Mesothelial cell of epicardium (in vitro differentiated cells): Measurements from ENCODE around the gene DUSP28. TPM values are rescaled to one million over a fixed set of nuclear protein-coding genes. Genes with fewer than 3 reads are reported as not detected.
"Not testable (repeated sequence)": the region's sequence is repeated elsewhere in the genome, so short reads cannot be mapped to it uniquely, and the experiment has no call there.

Source experiments
- DNase-seq, 2 experiments: peaks; one replicate each; pipeline ENCODE4 v3.0.0; 2021; ENCODE audit warnings: low spot score in 2 of 2; ENCODE audit not compliant: unreplicated experiment in 2 of 2
- H3K27ac Mint-ChIP-seq: 2 replicates; pipeline ENCODE4 v1.8.0; 2021; ENCODE audit warnings: mixed read lengths
- H3K27me3 Mint-ChIP-seq: 2 replicates; pipeline ENCODE4 v1.8.0; 2021; ENCODE audit warnings: low read depth, mixed read lengths
- H3K36me3 Mint-ChIP-seq: 2 replicates; pipeline ENCODE4 v1.8.0; 2021; ENCODE audit warnings: mixed read lengths
- H3K4me1 Mint-ChIP-seq: 2 replicates; pipeline ENCODE4 v1.8.0; 2021; ENCODE audit warnings: mixed read lengths
- H3K4me3 Mint-ChIP-seq: 2 replicates; pipeline ENCODE4 v1.8.0; 2021; ENCODE audit warnings: mild to moderate bottlenecking, moderate library complexity, mixed read lengths
- H3K9me3 Mint-ChIP-seq: 2 replicates; pipeline ENCODE4 v1.8.0; 2021; ENCODE audit warnings: mixed read lengths
- total RNA-seq: library from RNA; stranded (reverse); gene quantifications from 3 replicates; pipeline ENCODE4 v1.2.1, GENCODE V29; 2021
- TF ChIP-seq, protein P1 (sequence below): fragments of 200-600 bp; sonication (generic); IDR thresholded peaks from one replicate; pipeline ENCODE4 v1.5.0; 2021; ENCODE audit warnings: antibody characterized with exemption; ENCODE audit not compliant: unreplicated experiment

Gene DUSP28
- total RNA-seq, 1 donor from 2014 or later = 6.2 TPM

DNA sequence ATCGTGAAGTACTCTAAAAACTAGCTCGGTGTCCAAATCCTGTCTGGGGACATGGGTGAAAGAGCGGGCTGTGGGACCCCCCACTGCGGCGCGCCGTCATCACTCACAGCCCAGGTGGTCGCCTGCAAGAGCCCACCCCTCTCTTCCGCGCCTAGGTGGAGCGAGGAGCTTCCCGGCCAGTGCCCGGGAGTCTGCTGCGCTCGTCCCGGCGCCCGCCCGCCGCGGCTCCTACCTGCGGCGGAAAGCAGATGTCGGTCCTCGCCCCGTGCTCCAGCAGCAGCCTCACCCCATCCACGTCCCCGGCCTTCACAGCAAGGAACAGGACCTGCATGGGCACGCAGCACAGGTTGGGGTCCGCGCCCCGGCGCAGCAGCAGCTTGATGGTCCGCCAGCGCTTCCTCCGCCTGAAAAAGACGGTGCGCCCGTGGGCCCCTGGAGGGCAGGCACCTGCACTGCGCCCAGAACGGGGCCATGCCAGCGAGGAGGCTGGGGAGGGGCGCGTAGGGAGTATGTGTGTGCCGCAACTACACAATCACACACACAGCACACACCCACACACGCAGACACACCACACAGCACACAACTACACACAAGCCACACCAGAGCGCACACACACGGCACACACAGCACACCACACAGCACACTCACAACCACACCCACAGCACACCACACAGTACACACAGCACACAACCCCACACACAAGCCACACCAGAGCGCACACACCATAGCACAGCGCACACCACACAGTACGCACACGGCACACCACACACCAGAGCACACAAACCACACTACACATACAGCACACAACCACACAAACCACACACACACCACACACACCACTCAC, 39.8 kb upstream of the DUSP28 start:
- Mint-ChIP-seq H3K4me1 (no peaks in the 10 kb centered on the region), H3K27me3 (peaks cover 10% of the 10 kb centered on the region), H3K9me3 (peaks cover 24% of the 10 kb centered on the region), H3K27ac (no peak overlapping the region), H3K36me3 (peaks cover 51% of the 10 kb centered on the region), H3K4me3 (no peak overlapping the region)
- no peak for DNase-seq
- TF ChIP-seq, protein P1, sequence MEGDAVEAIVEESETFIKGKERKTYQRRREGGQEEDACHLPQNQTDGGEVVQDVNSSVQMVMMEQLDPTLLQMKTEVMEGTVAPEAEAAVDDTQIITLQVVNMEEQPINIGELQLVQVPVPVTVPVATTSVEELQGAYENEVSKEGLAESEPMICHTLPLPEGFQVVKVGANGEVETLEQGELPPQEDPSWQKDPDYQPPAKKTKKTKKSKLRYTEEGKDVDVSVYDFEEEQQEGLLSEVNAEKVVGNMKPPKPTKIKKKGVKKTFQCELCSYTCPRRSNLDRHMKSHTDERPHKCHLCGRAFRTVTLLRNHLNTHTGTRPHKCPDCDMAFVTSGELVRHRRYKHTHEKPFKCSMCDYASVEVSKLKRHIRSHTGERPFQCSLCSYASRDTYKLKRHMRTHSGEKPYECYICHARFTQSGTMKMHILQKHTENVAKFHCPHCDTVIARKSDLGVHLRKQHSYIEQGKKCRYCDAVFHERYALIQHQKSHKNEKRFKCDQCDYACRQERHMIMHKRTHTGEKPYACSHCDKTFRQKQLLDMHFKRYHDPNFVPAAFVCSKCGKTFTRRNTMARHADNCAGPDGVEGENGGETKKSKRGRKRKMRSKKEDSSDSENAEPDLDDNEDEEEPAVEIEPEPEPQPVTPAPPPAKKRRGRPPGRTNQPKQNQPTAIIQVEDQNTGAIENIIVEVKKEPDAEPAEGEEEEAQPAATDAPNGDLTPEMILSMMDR = no peak

DNA sequence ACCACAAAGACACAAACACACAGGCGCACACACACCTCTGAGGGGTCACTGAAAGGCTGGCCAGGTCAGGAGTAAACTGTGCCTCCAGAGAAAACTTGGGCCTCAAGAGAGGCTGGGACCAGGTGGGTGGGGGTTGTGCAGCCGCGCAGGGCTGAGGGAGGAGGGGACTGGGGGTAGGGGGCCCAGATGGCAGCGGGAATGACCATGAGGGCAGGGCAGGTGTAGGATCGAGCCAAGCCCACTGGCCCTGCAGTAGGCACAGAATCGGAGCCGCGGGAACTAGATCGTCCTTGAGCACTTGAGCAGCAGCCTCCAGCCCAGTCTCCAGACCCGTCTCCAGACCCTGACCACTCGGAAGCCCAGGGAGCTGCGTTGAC, 39.2 kb upstream of the DUSP28 start:
- H3K4me3 Mint-ChIP-seq = no peak overlapping the region
- H3K9me3 Mint-ChIP-seq = peaks cover 24% of the 10 kb centered on the region
- DNase-seq = no peak
- TF ChIP-seq, protein P1 = no peak
- peaks cover 10% of the 10 kb centered on the region for H3K27me3 Mint-ChIP-seq
- H3K27ac Mint-ChIP-seq = no peak overlapping the region
- H3K36me3 Mint-ChIP-seq = peaks cover 56% of the 10 kb centered on the region
- H3K4me1 Mint-ChIP-seq = no peaks in the 10 kb centered on the region

DNA sequence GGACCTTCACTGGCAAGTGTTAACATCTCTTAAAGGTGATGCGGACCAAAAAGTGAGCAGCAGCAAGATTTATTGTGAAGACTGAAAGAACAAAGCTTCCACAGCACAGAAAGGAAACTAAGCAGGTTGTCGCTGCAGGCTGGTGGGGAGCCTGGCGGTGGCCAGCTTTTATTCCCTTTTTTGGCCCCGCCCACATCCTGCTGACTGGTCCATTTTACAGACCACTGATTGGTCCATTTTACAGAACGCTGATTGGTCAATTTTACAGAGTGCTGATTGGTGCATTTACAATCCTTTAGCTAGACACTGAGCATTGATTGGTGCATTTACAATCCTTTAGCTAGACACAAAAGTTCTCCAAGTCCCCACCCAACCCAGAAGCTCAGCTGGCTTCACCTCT, 38.3 kb upstream of the DUSP28 start:
- H3K27me3 Mint-ChIP-seq = not testable (repeated sequence)

DNA sequence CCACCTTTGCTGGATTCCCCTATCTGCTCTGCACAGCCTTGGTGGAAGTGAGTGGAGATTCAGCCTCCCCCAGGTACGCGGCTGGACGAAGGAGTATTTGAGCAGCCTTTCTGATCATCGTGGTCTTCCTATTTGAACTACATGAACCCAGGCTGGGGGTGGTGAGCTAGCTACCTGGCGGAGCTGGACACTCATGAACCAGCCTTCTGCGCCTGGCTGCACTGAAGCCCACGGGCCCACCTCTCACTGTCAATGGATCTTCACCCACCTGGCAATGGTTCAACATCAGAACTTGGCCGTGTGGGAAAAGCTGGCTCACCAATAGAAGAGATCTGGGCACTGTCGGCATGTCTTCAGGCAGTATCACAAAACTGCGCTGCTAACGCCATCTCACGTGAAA, 37.8 kb upstream of the DUSP28 start:
- H3K4me3 Mint-ChIP-seq = no peak overlapping the region
- H3K9me3 Mint-ChIP-seq = peaks cover 35% of the 10 kb centered on the region
- no peak for DNase-seq
- TF ChIP-seq, protein P1 = no peak
- H3K36me3 Mint-ChIP-seq = peaks cover 68% of the 10 kb centered on the region
- H3K4me1 Mint-ChIP-seq = no peaks in the 10 kb centered on the region
- no peak overlapping the region for H3K27ac Mint-ChIP-seq
- H3K27me3 Mint-ChIP-seq = peaks cover 10% of the 10 kb centered on the region

More for the DNA sequence above, 38.3 kb upstream of the DUSP28 start:
- H3K4me3 Mint-ChIP-seq, H3K4me1 Mint-ChIP-seq, H3K27ac Mint-ChIP-seq, DNase-seq: not testable (repeated sequence)
- Mint-ChIP-seq H3K36me3 (peaks cover 63% of the 10 kb centered on the region), H3K9me3 (peaks cover 30% of the 10 kb centered on the region)

DNA sequence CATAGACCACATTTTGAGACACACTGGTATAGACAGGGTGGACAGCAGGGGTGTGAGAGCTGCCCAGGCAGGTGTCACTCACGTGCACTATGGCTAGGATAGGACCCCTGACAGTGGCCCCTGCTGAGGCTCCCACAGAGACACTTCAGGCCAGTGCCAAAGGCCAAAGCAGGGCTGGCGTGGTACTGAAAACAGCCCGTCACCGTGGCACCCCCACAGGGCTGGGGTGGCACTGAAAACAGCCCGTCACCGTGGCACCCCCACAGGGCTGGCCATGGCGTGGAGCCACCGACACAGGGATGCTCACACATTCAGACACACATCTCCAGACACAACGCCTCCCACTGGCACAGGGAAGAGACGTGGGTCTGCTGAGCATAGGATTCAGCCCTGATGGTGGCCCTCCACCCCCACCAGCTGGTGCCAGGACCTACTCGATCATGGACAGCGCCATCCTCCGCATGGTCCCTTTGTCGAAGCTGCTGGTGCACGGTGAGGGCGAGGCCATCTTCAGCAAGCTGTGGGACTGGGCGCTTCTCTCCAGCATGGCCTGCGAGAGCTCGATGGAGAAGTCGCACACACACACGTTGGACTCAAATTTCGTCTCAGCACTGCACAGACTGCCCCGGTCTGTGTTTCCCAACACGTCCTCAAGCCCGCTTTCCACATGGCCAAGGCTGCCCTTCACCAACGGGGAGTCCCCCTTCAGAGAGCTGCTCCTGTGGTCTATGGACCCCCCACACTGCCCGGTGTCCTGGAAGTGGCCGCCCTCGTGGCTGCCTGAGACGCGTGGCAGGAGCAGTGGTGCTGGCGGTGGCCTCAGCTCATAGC, 36.5 kb upstream of the DUSP28 start:
- TF ChIP-seq, protein P1 = no peak
- DNase-seq = no peak
- H3K27ac Mint-ChIP-seq = no peak overlapping the region
- H3K27me3 Mint-ChIP-seq = peaks cover 10% of the 10 kb centered on the region
- no peaks in the 10 kb centered on the region for H3K4me1 Mint-ChIP-seq
- H3K4me3 Mint-ChIP-seq = no peak overlapping the region
- peaks cover 44% of the 10 kb centered on the region for H3K9me3 Mint-ChIP-seq
- H3K36me3 Mint-ChIP-seq = peaks cover 68% of the 10 kb centered on the region
